GM19397 (cell line): ENCODE data around the gene ITGB8.

Source experiments
- ATAC-seq: cut with Tn5 transposase; IDR thresholded peaks from one replicate; pipeline ENCODE4 v1.9.1; 2021; ENCODE audit warnings: mild to moderate bottlenecking, moderate library complexity; ENCODE audit not compliant: unreplicated experiment

The ITGB8 gene

GRCh38 chr7:20331910-20332813 lies 1.5 kb downstream of the ITGB8 start:
- ATAC-seq, result no peak

- ATAC-seq, result no peak
Measured at GRCh38 chr7:20338285-20338684, 7.6 kb downstream of the ITGB8 start.

DNA sequence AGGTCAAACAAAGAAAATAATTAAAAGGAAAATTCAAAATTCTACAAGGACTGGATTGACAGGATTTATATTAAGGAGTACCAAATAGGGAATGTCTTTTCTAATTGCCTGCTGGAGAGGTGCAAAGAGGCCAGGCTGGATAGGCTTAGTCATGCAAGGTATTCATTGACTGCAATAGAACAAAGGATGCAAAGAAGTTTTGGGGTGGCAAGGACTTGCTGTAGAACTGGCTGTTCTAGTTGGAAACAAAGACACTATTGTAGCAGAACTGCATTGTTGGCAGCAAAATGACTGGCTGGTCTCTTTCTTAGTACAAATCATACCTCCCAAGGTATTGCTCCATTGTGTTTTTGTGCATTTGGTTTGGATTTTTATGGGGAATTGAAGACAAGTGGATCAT lies 10.1 kb downstream of the ITGB8 start:
- ATAC-seq, result no peak

- no peak for ATAC-seq
Measured at GRCh38 chr7:20343205-20343604, 12.5 kb downstream of the ITGB8 start.

- ATAC-seq, result no peak
Measured at GRCh38 chr7:20343941-20344340, 13.2 kb downstream of the ITGB8 start.

DNA sequence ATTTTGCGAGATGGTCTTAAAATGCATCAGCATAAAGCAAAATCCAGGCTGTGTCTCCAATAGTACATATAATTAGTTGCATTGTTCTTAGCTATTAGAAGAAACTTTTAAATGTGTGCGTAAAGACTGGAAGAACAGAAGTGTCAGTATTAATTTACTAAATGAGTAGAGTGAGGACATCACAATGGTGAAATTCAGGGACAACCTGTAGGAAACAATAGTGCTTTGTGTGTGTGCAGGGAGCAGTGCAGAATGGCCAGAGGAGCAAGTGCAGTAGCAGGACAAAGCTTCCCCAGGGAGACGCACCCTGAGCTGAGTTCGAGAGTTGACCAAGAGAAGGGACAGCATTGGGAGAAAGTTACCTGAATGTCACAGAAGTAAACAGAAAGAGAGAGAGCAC lies 13.7 kb downstream of the ITGB8 start:
- no peak for ATAC-seq

- no peak for ATAC-seq
Measured at GRCh38 chr7:20346577-20346976, 15.9 kb downstream of the ITGB8 start.

DNA sequence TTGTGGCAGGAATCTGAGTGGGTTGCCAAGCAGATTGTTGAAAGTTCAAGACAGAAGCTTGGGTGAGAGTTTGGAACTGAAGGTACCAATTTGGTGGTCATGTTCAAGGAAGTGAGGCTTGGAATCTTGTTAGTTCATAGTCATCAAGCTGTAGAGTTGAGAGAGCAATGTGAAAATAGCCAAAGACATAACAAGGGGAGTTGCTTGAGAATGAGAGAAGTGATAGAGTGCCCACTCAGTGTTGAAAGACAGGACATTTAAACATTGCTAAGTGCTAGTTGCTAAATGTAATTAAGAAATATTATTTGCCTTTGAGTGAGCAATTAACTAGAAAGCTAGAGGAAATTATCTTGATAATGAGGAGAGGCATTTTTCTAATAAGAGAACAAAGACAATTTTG lies 17.0 kb downstream of the ITGB8 start:
- no peak for ATAC-seq

DNA sequence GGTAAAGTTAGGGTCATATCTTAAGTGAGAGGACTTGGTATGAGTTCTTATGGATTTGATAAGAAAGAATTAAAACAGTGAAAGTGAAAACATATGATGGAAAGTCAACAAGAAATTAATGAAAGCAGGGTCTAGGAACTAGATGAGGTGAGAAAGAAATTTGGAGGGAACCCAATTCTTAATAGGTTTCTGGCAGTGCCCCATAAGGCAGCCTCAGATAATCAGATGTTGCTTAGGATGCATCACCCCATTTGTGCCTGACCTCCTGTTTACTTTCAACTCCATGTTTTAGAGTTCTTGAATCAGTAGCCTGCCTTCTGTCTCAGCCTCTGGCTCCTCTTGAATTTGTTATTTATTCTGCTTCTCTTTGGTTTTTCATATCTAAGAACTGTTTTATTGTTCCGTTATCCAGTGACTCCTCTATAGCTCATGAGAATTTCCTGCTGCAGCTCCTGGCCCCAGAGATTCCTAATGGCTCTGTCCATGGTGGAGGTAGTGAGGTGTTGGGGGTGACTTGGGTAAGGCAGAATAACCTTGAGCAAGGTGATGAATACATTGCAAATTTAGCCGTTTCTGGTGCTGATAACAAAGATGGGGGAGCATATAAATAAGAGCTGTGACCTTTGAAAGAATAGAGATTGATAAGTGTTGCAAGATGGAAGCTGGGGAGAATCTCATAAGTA lies 17.6 kb downstream of the ITGB8 start:
- ATAC-seq, result no peak

- ATAC-seq, result no peak
Measured at GRCh38 chr7:20350518-20350951, 19.8 kb downstream of the ITGB8 start.

GRCh38 chr7:20350996-20351692 lies 20.4 kb downstream of the ITGB8 start:
- ATAC-seq, result no peak

GRCh38 chr7:20351901-20352300 lies 21.2 kb downstream of the ITGB8 start:
- ATAC-seq, result no peak

DNA sequence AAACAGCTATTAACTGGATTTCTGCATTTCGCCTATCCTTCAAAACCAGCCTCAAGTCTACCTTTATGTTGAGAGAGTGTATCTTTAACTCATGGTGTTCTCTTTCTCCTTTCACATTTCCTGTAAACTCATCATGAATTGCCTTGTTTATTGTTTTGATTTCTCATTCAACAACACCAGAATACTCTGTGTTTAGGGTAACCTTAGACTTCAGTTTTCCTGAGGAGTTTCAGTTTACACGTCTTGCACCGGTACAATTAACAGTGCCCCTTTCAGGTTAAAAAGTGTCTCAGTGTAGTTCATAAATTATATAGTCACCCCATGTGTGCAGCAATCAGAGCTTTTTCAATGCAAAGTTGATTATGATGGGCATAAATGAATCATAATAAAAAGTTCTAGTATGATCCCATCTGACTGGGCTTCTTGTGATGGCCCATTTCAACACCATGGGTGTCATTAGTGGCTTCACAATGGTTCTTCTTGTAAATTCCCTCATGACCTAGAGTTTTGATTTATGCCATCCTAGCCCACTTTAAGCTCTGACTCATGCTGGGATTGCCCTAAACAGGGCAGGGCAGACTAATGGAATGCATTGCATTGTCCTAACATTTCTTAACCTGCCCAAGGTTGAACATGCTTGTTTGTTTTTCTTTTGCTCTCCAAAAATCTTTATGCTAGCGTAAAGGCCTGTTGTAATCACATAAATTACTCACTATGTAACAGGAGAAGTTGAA lies 22.0 kb downstream of the ITGB8 start:
- no peak for ATAC-seq

DNA sequence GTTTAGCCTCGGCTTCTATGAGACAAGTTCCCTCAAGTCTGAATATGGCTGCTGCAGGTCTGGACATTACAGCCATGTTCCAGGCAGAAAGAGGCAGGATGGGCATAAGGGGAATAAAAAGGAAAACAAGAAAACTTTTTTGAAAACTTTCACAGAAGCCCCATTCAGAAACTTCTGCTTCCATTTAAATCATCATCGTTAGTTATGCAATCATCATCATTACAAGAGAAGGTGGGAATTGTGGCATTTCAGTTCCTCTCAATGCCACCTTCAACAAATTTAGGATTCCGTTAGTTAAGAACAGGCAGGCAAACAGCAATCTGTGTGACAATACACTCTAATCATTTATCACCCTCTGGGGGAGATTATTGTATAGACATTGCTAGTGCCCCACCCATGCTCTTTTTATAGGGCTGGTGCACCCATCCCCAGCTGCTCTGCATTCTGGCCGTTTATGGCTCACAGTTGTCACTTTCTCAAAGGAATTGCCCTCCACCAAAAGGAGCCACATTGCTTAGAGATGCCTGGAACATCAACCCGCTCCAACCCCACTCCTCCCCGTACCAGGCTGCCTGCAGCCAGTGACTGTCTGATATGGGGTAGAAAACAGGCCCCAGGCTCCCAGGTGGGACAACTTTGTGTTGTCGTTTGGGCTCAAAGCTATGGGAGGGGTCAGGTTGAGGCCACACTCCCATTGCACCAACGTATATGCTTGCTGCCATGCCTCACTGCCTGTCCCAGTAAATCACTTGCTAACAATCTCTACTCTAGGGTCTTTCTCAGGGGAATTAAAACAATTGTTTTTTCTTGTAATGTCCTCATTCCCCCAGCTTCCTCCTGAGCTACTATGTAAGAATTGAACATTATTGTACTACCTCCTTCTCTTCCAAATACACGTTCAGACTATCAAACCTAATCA lies 24.2 kb downstream of the ITGB8 start:
- ATAC-seq, result no peak

- ATAC-seq, result no peak
Measured at GRCh38 chr7:20358106-20358505, 27.4 kb downstream of the ITGB8 start.

GRCh38 chr7:20358762-20359282 lies 28.1 kb downstream of the ITGB8 start:
- ATAC-seq, result no peak

DNA sequence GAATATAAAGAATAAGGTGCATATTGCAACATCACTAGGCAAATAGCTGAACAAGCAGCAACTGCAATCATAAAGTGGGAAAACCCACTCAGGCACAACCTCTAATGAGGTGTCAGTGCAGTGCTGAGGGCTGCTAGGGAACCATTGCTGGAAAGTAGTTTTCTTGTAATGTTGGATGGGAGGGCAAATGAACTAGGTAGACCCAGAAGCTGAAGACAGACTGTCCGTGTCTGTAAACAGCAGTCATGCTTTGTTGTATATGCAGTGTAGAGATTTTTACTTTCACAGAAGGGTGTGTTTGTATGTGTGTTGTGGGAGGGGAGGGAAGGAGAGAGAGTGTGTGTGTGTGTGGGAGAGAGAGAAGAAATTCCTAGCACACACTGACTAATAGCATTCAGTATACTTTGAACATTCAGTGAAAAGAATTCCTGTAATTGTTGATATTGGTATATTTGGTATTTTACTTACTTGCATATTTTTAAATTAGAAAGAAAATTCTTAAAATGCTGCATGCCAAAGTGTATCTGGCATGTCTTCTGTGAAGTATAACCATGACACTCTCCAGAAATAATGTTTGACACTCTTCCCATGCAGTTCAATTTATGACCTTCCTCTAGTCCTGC lies 28.8 kb downstream of the ITGB8 start:
- ATAC-seq, result no peak

DNA sequence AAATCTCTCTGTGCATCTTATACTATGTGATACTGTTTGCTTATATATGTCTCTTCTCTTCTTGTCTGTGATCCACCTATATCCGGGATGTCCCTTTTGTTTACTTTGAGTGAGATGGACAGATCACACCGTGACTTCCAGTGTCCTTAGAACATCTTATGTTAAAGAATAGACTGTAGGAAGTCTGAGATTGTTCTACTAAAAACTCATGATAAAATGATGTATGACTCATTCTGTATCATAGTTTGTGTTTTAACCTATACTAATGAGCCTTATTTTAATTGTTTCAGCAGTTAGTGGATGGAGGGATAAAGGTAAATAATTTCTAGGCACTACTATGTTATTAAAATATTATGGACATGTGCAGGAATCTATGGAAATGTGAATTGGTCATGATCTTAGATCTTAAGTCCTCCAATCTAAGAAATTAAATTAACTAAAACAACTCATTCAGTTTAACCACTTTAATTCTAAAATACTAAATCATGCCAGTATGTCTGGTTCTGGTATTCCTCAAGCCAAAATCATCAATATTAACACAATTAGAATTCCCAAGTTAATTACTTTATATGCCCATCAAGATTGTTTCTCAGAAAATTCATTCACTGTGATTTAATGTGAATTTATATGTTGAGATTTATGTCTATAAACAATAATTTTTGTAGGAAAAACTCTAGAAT lies 32.0 kb downstream of the ITGB8 start:
- ATAC-seq, result no peak
